Thyroid gland (tissue), 4 donors: Measurements from ENCODE around the gene MAPK11. TPM values are rescaled to one million over a fixed set of nuclear protein-coding genes. Genes with fewer than 3 reads are reported as not detected.

Source experiments
- DNase-seq, 2 donors: peaks; one replicate each; pipeline ENCODE4 v3.0.0-alpha.2; 2019
- H3K27ac ChIP-seq, 3 donors: fragments of 200-600 bp; sonication (generic); 1 replicate in 2 of 3; 2 replicates in 1 of 3; pipeline ENCODE4 v1.5.1; 2016 to 2019; ENCODE audit warnings: mild to moderate bottlenecking in 1 of 3, moderate library complexity in 1 of 3
- H3K27me3 ChIP-seq: fragments of 200-600 bp; sonication (generic); one replicate; pipeline ENCODE4 v1.5.1; 2019
- H3K36me3 ChIP-seq, 2 donors: fragments of 200-600 bp; sonication (generic); one replicate each; pipeline ENCODE4 v1.5.1; 2016 to 2019
- H3K4me1 ChIP-seq, 2 donors: fragments of 200-600 bp; sonication (generic); one replicate each; pipeline ENCODE4 v1.5.1; 2017 to 2019
- H3K4me3 ChIP-seq, 3 donors: fragments of 200-600 bp; sonication (generic); replicated peaks in 1 of 3; 1 replicate in 2 of 3; 2 replicates in 1 of 3; pipeline ENCODE4 v1.5.1; 2016; ENCODE audit warnings: mild to moderate bottlenecking in 1 of 3
- H3K9me3 ChIP-seq: fragments of 200-600 bp; sonication (generic); one replicate; pipeline ENCODE4 v1.5.1; 2017
- POLR2A ChIP-seq, 2 donors: fragments of 450-650 bp; IDR thresholded peaks; one replicate each; pipeline ENCODE4 v1.6.1; 2017; ENCODE audit warnings: antibody characterized with exemption in 2 of 2, mild to moderate bottlenecking in 2 of 2, moderate library complexity in 1 of 2
- WGBS, 2 donors: methylation state at CpG; one replicate each; pipeline ENCODE4 v1.1.5; 2017; 5-methylcytosine and 5-hydroxymethylcytosine counted together
- intact Hi-C: fragments of 100-400 bp; cut with DNase I; formaldehyde crosslinking; loops from one replicate; pipeline ENCODE4 v1.15.1; 2023
- total RNA-seq, 4 donors: library from RNA; depleted of rRNA; stranded (reverse); fragments of >200 nt; gene quantifications; one replicate each; pipeline ENCODE4 v1.2.3, GENCODE V29; 2016
- TF ChIP-seq, protein P1 (sequence below), 6 experiments: fragments of 200-600 bp in 3 of 6; fragments of 450-650 bp in 3 of 6; sonication (generic) in 3 of 6; IDR thresholded peaks; one replicate each; pipeline ENCODE4 v1.5.1; 2016 to 2019; ENCODE audit warnings: antibody characterized with exemption in 6 of 6, mild to moderate bottlenecking in 2 of 6, inconsistent platforms in 1 of 6, moderate library complexity in 1 of 6

The MAPK11 gene
- total RNA-seq, 4 donors from 2014 or later, result 2.8 to 4.7 (median 4.0) TPM

GRCh38 chr22:50229370-50229769, 40.8 kb downstream of the MAPK11 start:
- intact Hi-C loops, result no loop called here
- H3K4me3 ChIP-seq, result no peak overlapping the region
- peaks cover 24 to 25% of the 10 kb centered on the region in 2 donors for H3K36me3 ChIP-seq
- no peak for TF ChIP-seq POLR2A (IDR thresholded peaks at IDR 0.05)
- TF ChIP-seq, protein P1, sequence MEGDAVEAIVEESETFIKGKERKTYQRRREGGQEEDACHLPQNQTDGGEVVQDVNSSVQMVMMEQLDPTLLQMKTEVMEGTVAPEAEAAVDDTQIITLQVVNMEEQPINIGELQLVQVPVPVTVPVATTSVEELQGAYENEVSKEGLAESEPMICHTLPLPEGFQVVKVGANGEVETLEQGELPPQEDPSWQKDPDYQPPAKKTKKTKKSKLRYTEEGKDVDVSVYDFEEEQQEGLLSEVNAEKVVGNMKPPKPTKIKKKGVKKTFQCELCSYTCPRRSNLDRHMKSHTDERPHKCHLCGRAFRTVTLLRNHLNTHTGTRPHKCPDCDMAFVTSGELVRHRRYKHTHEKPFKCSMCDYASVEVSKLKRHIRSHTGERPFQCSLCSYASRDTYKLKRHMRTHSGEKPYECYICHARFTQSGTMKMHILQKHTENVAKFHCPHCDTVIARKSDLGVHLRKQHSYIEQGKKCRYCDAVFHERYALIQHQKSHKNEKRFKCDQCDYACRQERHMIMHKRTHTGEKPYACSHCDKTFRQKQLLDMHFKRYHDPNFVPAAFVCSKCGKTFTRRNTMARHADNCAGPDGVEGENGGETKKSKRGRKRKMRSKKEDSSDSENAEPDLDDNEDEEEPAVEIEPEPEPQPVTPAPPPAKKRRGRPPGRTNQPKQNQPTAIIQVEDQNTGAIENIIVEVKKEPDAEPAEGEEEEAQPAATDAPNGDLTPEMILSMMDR (IDR thresholded peaks at IDR 0.05), result no peak
- H3K4me1 ChIP-seq, result no peaks in the 10 kb centered on the region
- H3K27ac ChIP-seq, result no peak overlapping the region
- no peaks in the 10 kb centered on the region for H3K9me3 ChIP-seq
- DNase-seq, result no peak
- H3K27me3 ChIP-seq, result no peaks in the 10 kb centered on the region
- 94 to 95% methylated on average over 16 of the region's 16 CpGs for WGBS, 2 donors

GRCh38 chr22:50228366-50228765, 41.8 kb downstream of the MAPK11 start:
- TF ChIP-seq POLR2A (IDR thresholded peaks at IDR 0.05), result no peak
- TF ChIP-seq, protein P1 (IDR thresholded peaks at IDR 0.05), result no peak
- no peak for DNase-seq
- Histone ChIP-seq H3K27me3 (no peaks in the 10 kb centered on the region), H3K36me3 (peaks cover 32 to 33% of the 10 kb centered on the region in 2 donors), H3K27ac (no peak overlapping the region), H3K4me3 (no peak overlapping the region), H3K4me1 (no peaks in the 10 kb centered on the region), H3K9me3 (no peaks in the 10 kb centered on the region)
- intact Hi-C loops, result no loop called here
- 97 to 98% methylated on average over 6 to 9 of the region's 9 CpGs for WGBS, 2 donors

DNA sequence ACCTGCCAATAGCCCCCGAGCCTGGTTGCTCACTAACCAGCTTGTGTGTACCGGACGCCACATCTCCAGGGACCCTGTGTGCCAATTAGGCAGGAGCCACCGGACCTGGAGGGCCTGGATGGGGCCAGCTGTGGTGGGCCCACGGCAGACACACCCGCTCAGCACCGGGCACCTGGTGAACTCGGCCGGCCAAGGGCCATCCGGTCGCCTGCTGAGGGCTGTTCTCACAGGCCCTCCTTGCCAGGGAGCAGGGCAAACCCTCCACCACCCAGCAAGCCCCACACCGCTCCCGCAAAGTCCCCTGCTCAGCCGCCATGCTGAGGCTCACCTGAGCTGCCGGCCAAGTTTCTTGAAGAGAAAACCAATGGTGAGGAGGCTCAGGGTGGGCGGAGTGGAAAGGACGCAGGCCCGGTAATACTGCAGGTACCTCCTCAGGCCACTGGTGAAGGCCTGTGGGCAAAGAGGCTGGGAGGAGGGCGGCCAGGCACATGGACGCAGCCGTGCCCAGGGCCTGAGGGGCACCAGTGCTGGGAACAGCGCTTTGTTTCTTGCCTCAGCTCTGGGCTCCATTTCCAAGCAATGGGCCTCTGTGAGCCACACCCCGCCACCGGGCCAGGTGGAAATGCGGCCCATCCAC, 42.5 kb downstream of the MAPK11 start:
- peaks cover 32 to 38% of the 10 kb centered on the region in 2 donors for H3K36me3 ChIP-seq
- DNase-seq, result no peak

GRCh38 chr22:50226875-50227165, 43.4 kb downstream of the MAPK11 start:
- no peak for TF ChIP-seq POLR2A (IDR thresholded peaks at IDR 0.05)
- TF ChIP-seq, protein P1 (IDR thresholded peaks at IDR 0.05), result no peak
- intact Hi-C loops, result no loop called here
- WGBS, 2 donors, result 90 to 100% methylated on average over 3 to 7 of the region's 18 CpGs
- no peaks in the 10 kb centered on the region for H3K27me3 ChIP-seq
- H3K36me3 ChIP-seq, result peaks cover 30 to 44% of the 10 kb centered on the region in 2 donors
- H3K4me1 ChIP-seq, result no peaks in the 10 kb centered on the region
- H3K9me3 ChIP-seq, result no peaks in the 10 kb centered on the region
- no peak overlapping the region for H3K27ac ChIP-seq
- H3K4me3 ChIP-seq, result no peak overlapping the region
- no peak for DNase-seq

More for the DNA sequence above, 42.5 kb downstream of the MAPK11 start:
- Histone ChIP-seq H3K9me3 (no peaks in the 10 kb centered on the region), H3K27ac (no peak overlapping the region), H3K4me3 (no peak overlapping the region), H3K4me1 (no peaks in the 10 kb centered on the region), H3K27me3 (no peaks in the 10 kb centered on the region)
- intact Hi-C loops, result no loop called here
- TF ChIP-seq, protein P1 (IDR thresholded peaks at IDR 0.05), result no peak
- TF ChIP-seq POLR2A (IDR thresholded peaks at IDR 0.05), result no peak
- WGBS, 2 donors, result 91% methylated on average over 17 to 24 of the region's 25 CpGs

- no peak for TF ChIP-seq POLR2A (IDR thresholded peaks at IDR 0.05)
- TF ChIP-seq, protein P1 (IDR thresholded peaks at IDR 0.05), result no peak
- DNase-seq, result no peak
- WGBS, 2 donors, result 89 to 95% methylated on average over 14 to 19 of the region's 31 CpGs
- intact Hi-C loops, result no loop called here
- Histone ChIP-seq H3K36me3 (peaks cover 35 to 48% of the 10 kb centered on the region in 2 donors), H3K9me3 (no peaks in the 10 kb centered on the region), H3K27ac (no peak overlapping the region), H3K27me3 (no peaks in the 10 kb centered on the region), H3K4me1 (no peaks in the 10 kb centered on the region), H3K4me3 (no peak overlapping the region)
These were observed 43.9 kb downstream of the MAPK11 start for GRCh38 chr22:50226063-50226874.
